GM19455 (cell line): ENCODE results near the gene KCNK5.

Experiments used
- ATAC-seq: cut with Tn5 transposase; IDR thresholded peaks from one replicate; pipeline ENCODE4 v1.9.1; 2021; ENCODE audit not compliant: unreplicated experiment

Gene KCNK5

DNA sequence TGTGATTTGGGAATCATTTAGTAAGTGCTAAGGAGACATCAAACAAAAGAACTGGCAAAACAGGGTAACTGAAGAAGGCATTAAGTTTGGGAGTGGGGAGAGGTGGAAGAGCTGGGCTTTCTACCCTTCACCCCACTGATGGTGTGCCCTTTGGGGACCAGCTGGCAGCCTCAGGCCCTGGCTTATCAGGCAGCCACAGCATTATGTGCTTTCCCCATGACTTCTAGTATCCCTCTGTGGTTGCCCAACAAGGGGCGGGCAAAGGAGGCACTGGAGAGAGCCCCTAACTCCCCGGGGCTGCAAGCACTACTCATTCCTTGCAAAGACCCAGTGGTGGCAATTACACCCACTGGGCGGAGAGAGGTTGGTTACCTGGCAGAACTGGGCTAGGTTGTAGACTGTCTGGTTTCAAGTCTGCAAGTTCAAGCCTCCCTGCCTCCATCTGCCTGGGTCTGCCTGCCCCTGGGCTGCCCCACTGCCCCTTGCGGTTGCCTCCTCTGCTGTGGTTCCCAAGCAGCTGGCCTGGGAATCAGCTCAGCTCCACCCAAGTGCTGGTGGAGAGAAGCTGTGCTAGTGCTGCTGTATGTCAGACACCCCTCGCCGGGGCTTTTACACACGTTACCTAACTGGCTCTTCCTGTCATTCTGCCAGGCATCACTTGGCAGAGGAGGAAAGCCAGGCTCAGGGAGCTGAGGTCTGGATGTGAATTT lies 29.9 kb downstream of the KCNK5 start:
- ATAC-seq = no peak

GRCh38 chr6:39198528-39198927 lies 30.7 kb downstream of the KCNK5 start:
- no peak for ATAC-seq

DNA sequence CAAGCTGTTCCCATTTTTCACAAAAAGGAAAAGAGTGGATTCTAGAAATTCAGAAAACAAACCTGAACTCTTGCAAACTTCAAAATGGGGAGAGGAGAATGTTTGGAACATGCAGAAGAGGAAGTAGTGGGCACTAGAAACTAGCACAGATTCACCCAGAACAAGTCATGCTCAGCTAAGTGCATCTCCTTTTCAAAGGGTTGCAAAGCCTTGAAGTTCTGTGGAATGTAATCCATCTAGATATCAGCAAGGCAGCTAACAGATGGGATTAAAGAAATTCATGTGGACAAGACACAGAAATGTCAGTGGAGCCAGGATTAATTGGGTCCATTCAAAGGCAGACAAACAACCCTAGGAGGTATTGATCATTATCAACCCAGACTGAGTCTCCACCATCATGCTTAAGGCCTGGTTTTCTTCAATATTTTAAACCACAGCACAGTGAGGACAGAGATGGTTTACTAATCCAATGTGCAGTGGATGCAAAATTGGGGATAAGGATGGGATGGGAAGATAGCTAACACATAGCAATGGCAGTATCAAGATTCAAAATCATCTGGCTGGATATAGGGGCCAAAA lies 31.3 kb downstream of the KCNK5 start:
- ATAC-seq = no peak

- no peak for ATAC-seq
These were observed 31.8 kb downstream of the KCNK5 start for GRCh38 chr6:39197521-39197920.

DNA sequence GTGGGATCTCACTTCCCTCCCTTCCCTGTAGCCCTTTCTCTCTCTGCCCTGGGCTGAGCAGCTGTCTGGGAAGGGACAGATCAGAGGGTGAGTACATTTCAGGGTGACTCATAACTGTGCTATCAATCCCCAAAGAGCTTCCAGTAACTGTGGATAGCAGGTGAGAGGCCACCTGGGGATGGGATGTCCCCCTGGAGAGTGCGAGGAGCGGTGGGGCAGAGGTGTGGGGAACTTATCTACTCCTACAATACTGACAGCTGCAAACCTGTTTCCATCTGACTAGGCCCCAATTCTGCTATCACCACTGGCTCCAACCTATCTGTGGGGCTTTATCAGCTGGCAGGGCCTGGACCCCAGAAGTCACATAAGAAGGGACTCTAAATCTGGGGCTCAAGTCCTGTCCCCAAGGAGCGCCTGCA lies 32.6 kb downstream of the KCNK5 start:
- ATAC-seq = no peak

GRCh38 chr6:39195792-39196385 lies 33.4 kb downstream of the KCNK5 start:
- no peak for ATAC-seq

DNA sequence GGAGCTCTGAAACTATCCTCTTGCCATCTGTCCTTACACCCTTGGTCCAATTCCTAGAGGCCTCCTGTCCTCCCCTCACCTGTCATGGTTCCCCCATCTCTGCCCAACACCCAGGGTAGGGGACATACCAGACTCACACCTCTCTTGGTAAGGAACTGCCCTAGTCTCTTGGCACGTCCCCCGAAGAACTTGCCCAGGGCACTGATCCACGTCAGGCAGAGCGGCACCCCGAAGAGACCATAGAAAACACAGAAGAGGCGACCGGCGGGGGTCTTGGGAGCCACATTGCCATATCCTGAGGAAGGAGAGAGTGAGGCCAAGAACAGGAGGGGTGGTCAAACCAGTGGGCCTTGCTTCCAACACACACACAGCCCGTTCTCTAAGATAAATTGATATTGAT lies 34.8 kb downstream of the KCNK5 start:
- ATAC-seq = no peak

DNA sequence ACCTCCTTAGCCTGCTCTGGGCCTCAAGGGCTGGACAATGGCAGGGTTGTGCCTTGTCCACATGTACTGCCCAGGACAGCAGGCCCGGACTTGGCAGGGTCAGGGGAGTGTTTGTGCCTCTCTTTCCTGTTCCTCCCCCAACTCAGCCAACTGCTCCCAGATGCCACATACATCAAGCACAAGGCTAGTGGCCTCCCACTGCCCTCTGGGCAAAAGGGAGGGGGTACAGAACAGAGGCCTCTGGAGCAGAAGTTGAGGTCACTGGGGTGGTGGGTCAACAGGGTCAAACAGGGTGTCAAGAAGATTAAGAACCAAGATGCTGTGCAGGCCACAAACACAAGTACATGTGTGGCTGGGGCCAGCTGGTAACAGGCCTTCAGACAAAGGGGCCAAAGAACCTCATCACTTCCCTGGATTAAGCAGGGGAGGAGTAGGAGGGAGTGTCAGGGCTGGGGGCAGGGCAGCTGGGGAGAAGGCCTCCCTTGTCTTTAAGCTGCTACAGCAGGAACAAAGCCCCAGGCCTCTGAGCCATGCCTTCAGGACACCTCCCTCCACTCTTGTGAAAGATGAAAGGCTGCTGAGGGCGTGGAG lies 36.0 kb downstream of the KCNK5 start:
- no peak for ATAC-seq

DNA sequence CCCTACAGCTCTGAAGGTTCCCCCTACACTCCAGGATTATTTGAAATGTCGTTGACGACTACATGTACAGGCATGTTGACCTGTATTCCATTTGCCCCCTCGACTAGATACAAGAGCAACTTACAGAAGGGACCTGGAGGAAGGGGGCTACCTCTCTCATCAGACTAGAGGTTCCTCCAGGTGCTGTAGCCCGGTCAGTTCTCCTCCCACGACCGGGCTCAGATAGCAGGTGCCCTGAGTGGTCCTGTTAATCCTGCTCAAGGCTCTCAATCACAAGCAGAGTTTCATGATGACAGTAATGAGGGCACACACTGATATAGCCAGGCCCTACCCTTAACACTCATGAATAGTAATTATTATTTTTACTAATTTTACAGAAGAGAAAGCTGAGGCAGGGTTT lies 36.5 kb downstream of the KCNK5 start:
- ATAC-seq = no peak

DNA sequence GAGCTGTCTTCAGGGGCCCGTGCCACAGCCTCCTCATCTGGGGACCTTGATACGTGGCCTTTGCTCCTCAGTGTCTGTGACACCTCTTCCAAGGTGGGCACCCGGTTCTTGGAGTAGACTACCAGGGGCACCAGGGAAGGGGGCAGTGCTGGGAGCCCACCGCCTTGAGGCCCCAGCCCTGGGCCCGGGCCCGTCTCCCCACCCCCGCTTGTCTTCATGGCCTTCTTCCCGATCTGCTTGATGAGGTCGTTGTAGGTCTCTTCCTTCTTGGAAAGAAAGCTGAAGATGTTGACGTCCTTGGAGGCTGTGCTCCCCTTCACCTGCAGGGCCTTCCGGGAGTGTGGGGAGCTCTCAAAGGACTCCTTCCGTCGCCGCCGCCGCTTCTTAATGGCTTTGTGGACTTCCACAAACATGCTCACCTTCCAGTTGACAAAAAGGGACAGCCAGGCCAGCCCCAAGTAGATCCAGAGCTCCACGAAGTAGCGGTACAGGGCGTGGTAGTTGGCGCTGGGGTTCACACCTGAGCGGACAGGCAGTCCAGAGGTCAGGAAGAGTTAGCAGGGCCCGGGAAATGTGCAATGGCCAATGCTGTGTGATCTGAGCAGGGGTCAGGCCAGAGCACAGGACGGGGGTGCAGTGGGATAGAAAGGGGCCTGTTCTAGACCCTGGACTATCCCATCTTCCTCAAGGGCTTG lies 37.9 kb downstream of the KCNK5 start:
- ATAC-seq = no peak

DNA sequence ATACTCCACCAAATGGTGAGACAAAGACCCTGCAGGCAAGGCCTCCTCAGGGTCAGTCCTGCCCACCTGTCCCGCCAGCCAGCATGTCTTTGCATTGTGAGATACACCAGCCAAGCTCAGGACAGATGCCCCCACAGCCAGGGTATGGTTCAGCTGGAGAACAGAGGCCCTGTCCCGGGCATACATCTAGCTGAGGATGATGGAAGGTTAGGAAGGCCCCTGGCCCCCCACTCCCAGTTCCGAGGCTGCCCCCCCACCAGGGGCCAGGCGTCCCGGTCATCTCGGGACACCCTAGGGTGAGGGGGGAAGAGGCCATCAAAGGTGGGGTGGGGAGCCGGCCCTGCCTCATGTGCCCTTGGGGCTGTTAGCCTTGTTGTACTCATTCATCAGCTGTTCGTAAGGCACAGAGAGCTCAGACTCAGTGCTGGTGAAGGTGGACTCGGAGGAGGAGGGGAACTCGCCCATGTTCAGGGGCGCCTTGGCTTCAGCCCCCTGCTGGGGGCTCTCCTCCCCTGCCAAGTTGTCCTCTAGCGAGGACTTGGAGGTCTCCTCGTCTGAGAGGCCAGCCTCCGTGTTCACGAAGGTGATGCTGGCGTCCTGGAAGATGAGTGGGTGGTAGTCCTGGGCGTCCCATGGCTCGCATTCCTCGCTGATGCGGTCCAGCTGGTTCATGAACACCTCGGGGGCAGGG lies 38.6 kb downstream of the KCNK5 start:
- no peak for ATAC-seq

DNA sequence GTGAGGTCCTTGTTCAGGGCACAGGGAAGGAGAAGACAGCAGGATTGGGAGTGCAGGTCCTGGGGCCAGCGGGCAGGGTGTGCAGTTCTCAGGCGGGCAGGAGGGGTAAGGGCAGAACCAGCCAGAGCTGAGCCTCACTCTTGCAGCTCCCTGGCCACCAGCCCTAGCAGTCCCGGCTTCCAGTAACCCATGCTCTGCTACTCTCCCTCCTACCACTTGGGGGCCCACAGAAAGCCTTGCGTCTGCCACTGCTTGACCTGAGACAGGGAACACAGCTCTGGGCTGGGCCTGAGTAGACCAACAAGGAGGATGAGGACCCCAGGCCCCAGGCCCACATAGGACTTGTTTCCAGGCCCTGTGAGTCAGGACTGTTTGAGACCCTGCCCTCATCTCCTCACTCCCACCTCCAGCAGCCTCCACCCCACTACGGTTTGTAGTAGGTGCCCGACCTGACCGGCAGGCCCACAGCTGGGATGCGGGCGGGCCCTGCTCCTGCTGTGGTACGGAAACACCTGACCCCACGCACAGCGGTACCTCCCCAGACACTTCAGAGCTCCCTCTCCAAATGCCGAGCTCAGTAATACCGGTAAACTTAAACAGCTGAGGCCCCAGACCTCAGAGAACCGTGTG lies 39.2 kb downstream of the KCNK5 start:
- ATAC-seq = no peak

DNA sequence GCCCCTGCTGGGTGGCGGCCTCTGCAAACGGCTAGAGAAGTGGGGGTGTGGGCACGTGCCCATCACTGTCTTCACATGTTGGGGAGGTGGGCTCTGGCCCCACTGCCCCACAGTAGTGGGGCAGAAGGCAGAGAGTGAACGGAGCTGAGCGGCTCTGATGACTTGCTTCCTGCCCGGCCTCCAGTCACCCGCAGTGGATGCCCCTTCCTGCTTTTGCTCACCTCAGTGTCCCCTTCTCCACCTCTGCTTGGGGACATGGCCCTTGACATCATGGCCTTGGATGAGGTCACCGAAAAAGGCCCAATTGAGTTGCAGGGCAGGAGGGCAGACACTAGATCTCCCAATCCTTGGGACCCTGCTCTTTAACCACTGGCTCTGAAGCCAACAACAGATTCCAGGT lies 40.1 kb downstream of the KCNK5 start:
- no peak for ATAC-seq

DNA sequence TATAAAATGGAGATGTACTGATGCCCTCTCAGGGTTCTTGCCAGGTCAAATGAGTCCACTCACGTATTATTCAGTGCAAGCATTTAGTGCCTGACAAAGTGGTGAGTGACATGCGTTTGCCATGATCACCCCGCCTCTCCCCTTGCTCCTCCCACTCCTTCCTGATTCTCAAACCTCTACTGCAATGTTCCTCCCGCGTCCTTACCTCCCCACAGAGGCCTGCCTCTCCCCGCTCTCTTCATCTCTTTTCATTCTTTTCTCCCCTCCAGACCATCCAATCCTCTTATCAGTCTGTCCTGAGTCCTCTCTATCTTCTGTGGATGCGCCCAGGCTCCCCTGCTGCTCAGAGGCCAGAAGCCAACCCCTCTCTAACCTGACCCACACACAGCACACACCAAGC lies 40.7 kb downstream of the KCNK5 start:
- ATAC-seq = no peak

DNA sequence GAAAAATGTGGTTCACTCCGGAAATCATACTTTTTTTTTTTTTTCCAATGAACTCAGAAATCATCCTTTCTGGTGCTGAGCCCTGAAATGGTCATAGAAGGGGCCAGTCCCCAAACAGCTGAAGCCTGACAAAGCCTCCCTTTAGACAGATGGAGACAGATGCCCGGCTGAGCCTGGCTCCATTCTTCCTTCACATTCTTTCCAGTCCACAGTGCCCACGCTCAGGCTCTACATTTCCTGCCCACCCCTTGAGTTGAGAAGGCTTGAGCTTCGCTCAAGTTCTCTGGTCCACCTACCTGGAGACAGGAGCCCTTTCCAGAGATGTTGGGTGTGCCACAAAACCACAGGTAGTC lies 41.2 kb downstream of the KCNK5 start:
- ATAC-seq = no peak

DNA sequence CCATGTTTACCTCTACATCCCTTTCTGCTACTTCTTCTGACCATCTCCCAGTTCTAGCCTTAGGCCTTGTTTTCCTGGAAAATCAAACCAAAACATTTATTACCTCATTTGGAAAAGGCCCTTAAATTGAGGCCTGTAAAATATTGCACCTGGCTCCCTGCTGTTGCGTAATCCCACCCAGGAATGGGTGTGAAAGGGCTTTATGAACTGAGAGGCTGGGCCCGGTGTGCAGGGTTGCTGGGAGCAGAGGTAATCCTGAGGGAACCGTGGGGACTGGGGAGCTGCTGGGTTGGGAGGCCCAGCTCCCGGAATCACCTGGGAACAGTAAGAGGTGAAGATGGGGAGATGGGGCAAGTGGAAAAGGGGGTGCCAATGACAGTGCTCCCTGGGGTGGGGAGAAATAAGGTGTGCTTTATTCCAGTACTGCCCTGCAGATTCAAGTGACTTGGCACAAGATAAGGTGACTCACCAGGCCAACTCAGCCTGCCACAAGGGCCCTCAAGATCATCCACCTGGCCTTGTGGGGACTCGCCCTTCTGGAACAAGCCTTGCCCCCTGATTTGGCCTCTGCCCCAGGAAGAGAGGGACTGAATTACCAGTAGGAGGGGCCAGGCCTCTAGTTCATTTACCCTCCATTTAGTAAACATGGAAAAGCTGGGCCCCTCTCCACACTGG lies 44.2 kb downstream of the KCNK5 start:
- no peak for ATAC-seq

- no peak for ATAC-seq
These were observed 46.7 kb downstream of the KCNK5 start for GRCh38 chr6:39182604-39183003.

- ATAC-seq = no peak
These were observed 47.4 kb downstream of the KCNK5 start for GRCh38 chr6:39181826-39182225.

DNA sequence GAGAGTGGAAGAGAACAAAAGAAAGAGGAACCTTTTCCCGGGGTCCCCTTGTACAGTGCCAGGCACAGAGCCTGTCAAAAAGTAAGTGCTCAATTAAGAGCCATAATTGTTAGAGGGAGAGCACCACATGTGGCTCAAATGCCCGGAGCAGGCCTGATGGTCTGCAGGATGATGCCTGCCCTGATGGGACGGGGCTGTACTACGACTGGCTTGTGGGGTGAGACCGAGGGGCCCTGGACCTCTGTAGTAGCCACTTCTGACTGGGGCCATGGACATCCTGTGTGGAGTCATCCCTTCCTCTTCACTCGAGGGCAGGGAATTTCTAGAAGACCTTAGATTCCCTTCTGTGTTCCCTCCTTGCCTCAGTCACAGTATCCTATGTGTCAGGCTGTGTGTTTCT lies 47.9 kb downstream of the KCNK5 start:
- no peak for ATAC-seq

- ATAC-seq = no peak
These were observed 50.5 kb downstream of the KCNK5 start for GRCh38 chr6:39178804-39179203.
